ENCODE results near the gene CABLES2.

The CABLES2 gene, protein sequence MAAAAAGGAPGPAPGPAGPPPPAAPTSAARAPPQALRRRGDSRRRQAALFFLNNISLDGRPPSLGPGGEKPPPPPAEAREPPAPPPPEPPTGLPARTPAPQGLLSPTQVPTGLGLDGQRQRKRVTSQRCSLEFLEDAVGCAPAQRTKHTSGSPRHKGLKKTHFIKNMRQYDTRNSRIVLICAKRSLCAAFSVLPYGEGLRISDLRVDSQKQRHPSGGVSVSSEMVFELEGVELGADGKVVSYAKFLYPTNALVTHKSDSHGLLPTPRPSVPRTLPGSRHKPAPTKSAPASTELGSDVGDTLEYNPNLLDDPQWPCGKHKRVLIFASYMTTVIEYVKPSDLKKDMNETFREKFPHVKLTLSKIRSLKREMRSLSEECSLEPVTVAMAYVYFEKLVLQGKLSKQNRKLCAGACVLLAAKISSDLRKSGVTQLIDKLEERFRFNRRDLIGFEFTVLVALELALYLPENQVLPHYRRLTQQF

DNA sequence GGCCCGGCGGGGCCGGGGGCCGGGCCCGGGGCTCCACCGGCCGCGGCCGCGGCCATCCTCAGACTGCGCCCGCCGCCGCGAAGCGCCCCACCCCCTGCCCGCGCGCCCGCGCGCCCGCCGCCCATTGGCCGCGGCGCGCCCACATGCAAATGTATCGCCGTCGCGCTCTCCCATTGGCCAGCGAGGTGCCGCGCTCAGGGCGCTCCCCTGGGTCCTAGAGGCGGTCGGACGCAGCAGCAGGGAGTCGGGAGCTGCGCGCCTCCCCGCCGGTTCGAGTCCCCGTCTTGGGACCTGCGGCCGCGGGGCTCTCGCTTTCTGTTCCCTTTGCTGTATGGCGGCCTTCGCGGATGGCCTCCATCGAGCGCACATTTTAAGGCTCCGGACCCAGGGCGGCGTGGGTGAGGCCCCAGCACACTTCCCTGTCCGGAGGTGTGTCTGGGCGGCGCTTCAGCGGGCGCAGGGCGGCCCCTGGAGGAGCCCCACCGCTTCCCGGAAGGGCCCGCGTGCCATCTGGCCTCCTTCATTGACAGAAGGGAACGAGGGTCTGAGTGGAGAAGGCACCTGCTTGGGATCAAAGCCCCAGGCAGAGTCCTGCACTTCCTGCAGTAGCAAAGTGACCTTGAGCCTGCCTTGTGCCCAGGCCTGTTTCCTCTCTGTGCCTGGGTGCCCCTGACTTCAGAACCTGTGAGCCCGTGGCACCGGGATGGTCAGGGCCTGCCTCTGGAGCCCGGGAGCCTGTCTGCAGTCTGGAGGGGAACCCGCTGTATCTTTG lies at the start of gene CABLES2:
CABLES2 (minus strand) TSS at position 65 of the 772 bp plus-strand sequence; CDS start at position 56, 9 bp downstream.
- Histone ChIP-seq H3K27me3 (ENCODE audit: low read depth) (no peaks in the 10 kb centered on the region), H3K4me3 (peak within 1 kb of the TSS; percentile 49), H3K9me3 (no peaks in the 10 kb centered on the region), H3K4me1 (peaks cover 15% of the 10 kb centered on the region), H3K36me3 (replicated peaks) (no peaks in the 10 kb centered on the region)
- DNase-seq (ENCODE audit: low spot score in 2 of 2): peak; percentile 91 to 95
- in situ Hi-C loops (cut with MboI; ENCODE audit: low sequenced_read_pairs): no loop called here

DNA sequence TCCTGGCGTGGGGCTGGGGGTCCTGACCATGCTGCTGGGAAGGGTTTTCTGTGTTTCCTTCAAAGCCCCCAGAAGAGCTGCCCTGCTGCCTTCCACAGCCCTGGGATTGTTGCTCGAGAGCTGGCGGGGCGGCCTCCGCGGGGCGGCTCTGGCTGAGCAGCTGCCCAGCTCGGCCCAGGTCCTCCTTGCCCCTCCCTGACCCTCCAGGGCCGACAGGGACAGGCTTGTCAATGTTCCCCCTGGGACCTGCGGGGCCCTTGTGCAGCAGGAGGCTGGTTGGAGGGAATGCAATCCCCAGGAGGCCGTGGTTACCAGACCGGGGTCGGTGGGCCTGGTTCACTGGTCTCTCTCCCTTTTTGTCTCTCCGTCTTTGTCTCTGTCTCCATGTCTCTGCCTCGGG lies 48.8 kb upstream of the CABLES2 start:
- Histone ChIP-seq H3K9me3 (no peaks in the 10 kb centered on the region), H3K36me3 (replicated peaks) (no peaks in the 10 kb centered on the region), H3K4me1 (no peaks in the 10 kb centered on the region), H3K4me3 (no peak overlapping the region), H3K27me3 (ENCODE audit: low read depth) (peaks cover 3% of the 10 kb centered on the region; the same call in 1 of the 2 replicates)
- no peak for DNase-seq (ENCODE audit: low spot score in 2 of 2)
- in situ Hi-C loops (cut with MboI; ENCODE audit: low sequenced_read_pairs): no loop called here

- no peaks in the 10 kb centered on the region for H3K4me1 ChIP-seq
- DNase-seq (ENCODE audit: low spot score in 2 of 2): no peak
- H3K4me3 ChIP-seq: no peak overlapping the region
- H3K9me3 ChIP-seq: no peaks in the 10 kb centered on the region
- in situ Hi-C loops (cut with MboI; ENCODE audit: low sequenced_read_pairs): no loop called here
- H3K27me3 ChIP-seq (ENCODE audit: low read depth): peaks cover 3% of the 10 kb centered on the region; the same call in 1 of the 2 replicates
- no peaks in the 10 kb centered on the region for H3K36me3 ChIP-seq (replicated peaks)
Observed at GRCh38 chr20:62454904-62455636, 48.0 kb upstream of the CABLES2 start.

DNA sequence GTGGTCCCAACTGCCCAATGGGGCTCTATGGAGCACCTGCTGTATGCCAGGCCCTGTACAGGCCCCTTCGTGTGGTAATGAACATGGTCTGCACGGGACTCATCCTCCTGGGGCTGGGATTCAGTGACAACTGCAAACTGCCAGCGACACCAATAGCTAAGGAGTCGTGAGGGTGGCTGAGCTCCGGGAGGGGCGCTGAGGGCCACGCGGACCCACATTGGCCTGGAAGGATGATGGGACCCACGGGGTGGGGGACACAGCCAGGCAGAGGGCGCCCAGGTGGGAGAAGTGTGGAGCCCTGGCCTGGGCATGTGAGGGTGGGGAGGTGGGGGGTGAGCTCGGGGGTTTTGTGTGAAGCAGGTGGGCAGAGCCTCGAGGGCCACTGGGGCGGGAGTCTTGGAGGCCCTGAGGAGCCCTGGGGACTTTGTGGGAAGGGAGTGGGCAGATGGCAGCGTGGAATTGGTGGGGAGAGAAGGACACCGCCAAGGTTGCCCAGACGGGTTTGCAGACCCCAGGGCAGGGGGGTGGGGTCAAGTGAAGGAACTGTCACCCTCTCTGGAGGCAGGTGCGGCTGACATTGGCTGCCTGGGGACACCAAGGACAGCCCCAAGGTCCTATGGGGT lies 46.2 kb upstream of the CABLES2 start:
- H3K4me3 ChIP-seq: no peak overlapping the region
- no peaks in the 10 kb centered on the region for H3K9me3 ChIP-seq
- peaks cover 12% of the 10 kb centered on the region; the same call in 1 of the 2 replicates for H3K27me3 ChIP-seq (ENCODE audit: low read depth)
- no peak for DNase-seq (ENCODE audit: low spot score in 2 of 2)
- no peaks in the 10 kb centered on the region for H3K4me1 ChIP-seq
- no peaks in the 10 kb centered on the region for H3K36me3 ChIP-seq (replicated peaks)
- in situ Hi-C loops (cut with MboI; ENCODE audit: low sequenced_read_pairs): no loop called here

GRCh38 chr20:62452475-62453095 lies 45.5 kb upstream of the CABLES2 start:
- DNase-seq (ENCODE audit: low spot score in 2 of 2): no peak
- H3K4me3 ChIP-seq: no peak overlapping the region
- H3K9me3 ChIP-seq: no peaks in the 10 kb centered on the region
- H3K36me3 ChIP-seq (replicated peaks): no peaks in the 10 kb centered on the region
- in situ Hi-C loops (cut with MboI; ENCODE audit: low sequenced_read_pairs): no loop called here
- no peaks in the 10 kb centered on the region for H3K4me1 ChIP-seq
- H3K27me3 ChIP-seq (ENCODE audit: low read depth): peaks cover 18% of the 10 kb centered on the region; the same call in 1 of the 2 replicates

GRCh38 chr20:62451970-62452369 lies 44.9 kb upstream of the CABLES2 start:
- Histone ChIP-seq H3K4me3 (no peak overlapping the region), H3K36me3 (replicated peaks) (no peaks in the 10 kb centered on the region), H3K4me1 (no peaks in the 10 kb centered on the region), H3K27me3 (ENCODE audit: low read depth) (peaks cover 18% of the 10 kb centered on the region; the same call in 1 of the 2 replicates), H3K9me3 (no peaks in the 10 kb centered on the region)
- in situ Hi-C loops (cut with MboI; ENCODE audit: low sequenced_read_pairs): no loop called here
- no peak for DNase-seq (ENCODE audit: low spot score in 2 of 2)

GRCh38 chr20:62451156-62451767 lies 44.2 kb upstream of the CABLES2 start:
- H3K27me3 ChIP-seq (ENCODE audit: low read depth): peaks cover 18% of the 10 kb centered on the region; the same call in 1 of the 2 replicates
- no peaks in the 10 kb centered on the region for H3K4me1 ChIP-seq
- no peak overlapping the region for H3K4me3 ChIP-seq
- in situ Hi-C loops (cut with MboI; ENCODE audit: low sequenced_read_pairs): no loop called here
- no peaks in the 10 kb centered on the region for H3K36me3 ChIP-seq (replicated peaks)
- H3K9me3 ChIP-seq: no peaks in the 10 kb centered on the region
- no peak for DNase-seq (ENCODE audit: low spot score in 2 of 2)

DNA sequence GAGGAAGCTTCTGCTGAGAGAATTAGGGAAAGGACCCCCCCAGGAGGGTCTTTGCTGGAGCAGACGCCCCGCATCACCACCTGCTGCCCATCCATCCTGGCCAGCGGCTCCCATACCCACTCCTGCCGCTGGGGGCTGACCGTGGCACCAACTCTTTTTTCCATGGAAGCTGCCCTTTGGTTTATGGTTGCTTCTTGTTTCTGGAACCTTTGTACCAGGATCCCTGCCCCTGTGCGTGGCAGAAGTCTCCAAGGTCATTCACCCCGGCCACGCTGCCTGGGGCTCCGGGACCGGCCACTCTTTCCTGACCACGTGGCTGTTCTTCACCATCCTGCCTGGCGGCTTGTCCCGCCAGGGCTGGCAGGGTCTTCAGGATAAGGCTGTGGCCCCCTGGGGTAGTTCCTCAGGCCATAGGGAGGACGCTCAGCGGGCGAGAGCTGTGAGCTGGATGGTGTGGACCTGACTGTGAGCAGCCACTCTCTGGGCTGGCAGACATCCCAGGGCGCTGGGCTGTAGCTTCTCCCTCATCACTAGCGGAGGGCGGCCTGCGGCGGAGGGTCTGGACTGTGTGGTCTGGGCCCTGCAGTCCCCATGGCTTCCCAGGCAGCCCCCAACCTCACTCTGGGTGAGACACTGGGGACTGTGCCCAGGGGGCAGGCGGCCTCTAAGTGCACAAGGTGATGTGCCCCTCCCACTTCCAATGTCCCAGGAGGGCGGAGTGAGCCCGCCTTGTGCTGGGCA lies 43.0 kb upstream of the CABLES2 start:
- in situ Hi-C loops (cut with MboI; ENCODE audit: low sequenced_read_pairs): no loop called here

GRCh38 chr20:62448788-62449187 lies 41.7 kb upstream of the CABLES2 start:
- Histone ChIP-seq H3K4me3 (no peak overlapping the region), H3K9me3 (no peaks in the 10 kb centered on the region), H3K27me3 (ENCODE audit: low read depth) (peaks cover 29% of the 10 kb centered on the region), H3K4me1 (no peaks in the 10 kb centered on the region), H3K36me3 (replicated peaks) (no peaks in the 10 kb centered on the region)
- in situ Hi-C loops (cut with MboI; ENCODE audit: low sequenced_read_pairs): no loop called here
- DNase-seq (ENCODE audit: low spot score in 2 of 2): no peak

More for the DNA sequence above, 43.0 kb upstream of the CABLES2 start:
- no peak for DNase-seq (ENCODE audit: low spot score in 2 of 2)
- Histone ChIP-seq H3K4me3 (no peak overlapping the region), H3K4me1 (no peaks in the 10 kb centered on the region), H3K36me3 (replicated peaks) (no peaks in the 10 kb centered on the region), H3K9me3 (no peaks in the 10 kb centered on the region), H3K27me3 (ENCODE audit: low read depth) (peaks cover 20% of the 10 kb centered on the region; the same call in 1 of the 2 replicates)

GRCh38 chr20:62448038-62448437 lies 41.0 kb upstream of the CABLES2 start:
- Histone ChIP-seq H3K36me3 (replicated peaks) (no peaks in the 10 kb centered on the region), H3K4me1 (no peaks in the 10 kb centered on the region), H3K4me3 (no peak overlapping the region), H3K27me3 (ENCODE audit: low read depth) (peaks cover 36% of the 10 kb centered on the region), H3K9me3 (no peaks in the 10 kb centered on the region)
- no peak for DNase-seq (ENCODE audit: low spot score in 2 of 2)
- in situ Hi-C loops (cut with MboI; ENCODE audit: low sequenced_read_pairs): no loop called here

- no peak overlapping the region for H3K4me3 ChIP-seq
- peaks cover 45% of the 10 kb centered on the region for H3K27me3 ChIP-seq (ENCODE audit: low read depth)
- DNase-seq (ENCODE audit: low spot score in 2 of 2): no peak
- no peaks in the 10 kb centered on the region for H3K36me3 ChIP-seq (replicated peaks)
- H3K4me1 ChIP-seq: no peaks in the 10 kb centered on the region
- in situ Hi-C loops (cut with MboI; ENCODE audit: low sequenced_read_pairs): no loop called here
- H3K9me3 ChIP-seq: no peaks in the 10 kb centered on the region
Observed at GRCh38 chr20:62446888-62447869, 40.1 kb upstream of the CABLES2 start.

Data from HAP-1 (cell line).